Endodermal cell (in vitro differentiated cells): ENCODE results near the gene RNU1-3. TPM values are rescaled to one million over a fixed set of nuclear protein-coding genes. Genes with fewer than 3 reads are reported as not detected.
A peak's percentile ranks its signal among the peaks of the same experiment; 100 is the strongest.
"Not testable (repeated sequence)": the region's sequence is repeated elsewhere in the genome, so short reads cannot be mapped to it uniquely, and the experiment has no call there.

ENCODE experiments used
- DNase-seq: peaks from one replicate; pipeline ENCODE4 v3.0.0-alpha.2; 2017
- H3K27ac ChIP-seq: 2 replicates; pipeline ENCODE4 v1.5.1; 2013; ENCODE audit warnings: mild to moderate bottlenecking, low read depth, low read length, moderate library complexity
- H3K27me3 ChIP-seq: 2 replicates; pipeline ENCODE4 v1.6.1; 2013; ENCODE audit warnings: mild to moderate bottlenecking, low read length, moderate library complexity; ENCODE audit not compliant: insufficient read depth, control insufficient read depth, poor library complexity, severe bottlenecking
- H3K36me3 ChIP-seq: 2 replicates; pipeline ENCODE4 v1.7.0; 2013; ENCODE audit warnings: mild to moderate bottlenecking, low read length, moderate library complexity; ENCODE audit not compliant: control insufficient read depth, insufficient read depth
- H3K4me1 ChIP-seq: one replicate; pipeline ENCODE4 v1.7.0; 2013; ENCODE audit warnings: low read length; ENCODE audit not compliant: control insufficient read depth, insufficient read depth
- H3K4me3 ChIP-seq: 2 replicates; pipeline ENCODE4 v1.5.1; 2013; ENCODE audit warnings: mild to moderate bottlenecking, low read length, moderate library complexity
- H3K9ac ChIP-seq: 2 replicates; pipeline ENCODE4 v1.6.1; 2013; ENCODE audit warnings: mild to moderate bottlenecking, low read length, moderate library complexity; ENCODE audit not compliant: poor library complexity, severe bottlenecking; ENCODE audit errors: extremely low read depth
- H3K9me3 ChIP-seq: 2 replicates; pipeline ENCODE4 v1.6.1; 2013; ENCODE audit warnings: mild to moderate bottlenecking, low read length, moderate library complexity; ENCODE audit not compliant: control insufficient read depth
- H3K27ac Mint-ChIP-seq: 2 replicates; pipeline ENCODE4 v1.8.0; 2020; ENCODE audit warnings: mixed read lengths
- H3K27me3 Mint-ChIP-seq: 2 replicates; pipeline ENCODE4 v1.8.0; 2021; ENCODE audit warnings: mild to moderate bottlenecking, mixed read lengths; ENCODE audit not compliant: insufficient read depth
- H3K36me3 Mint-ChIP-seq: 2 replicates; pipeline ENCODE4 v1.8.0; 2020; ENCODE audit warnings: low read depth, mixed read lengths
- H3K4me1 Mint-ChIP-seq: 2 replicates; pipeline ENCODE4 v1.8.0; 2020; ENCODE audit warnings: mixed read lengths
- H3K4me3 Mint-ChIP-seq: 2 replicates; pipeline ENCODE4 v1.8.0; 2020; ENCODE audit warnings: mild to moderate bottlenecking, moderate library complexity, mixed read lengths
- H3K9me3 Mint-ChIP-seq: 2 replicates; pipeline ENCODE4 v1.8.0; 2020; ENCODE audit warnings: mild to moderate bottlenecking, mixed read lengths
- CTCF ChIP-seq: fragments of 200-600 bp; sonication (generic); conservative IDR thresholded peaks from 2 replicates; pipeline ENCODE4 v1.5.0; 2021; ENCODE audit warnings: antibody characterized with exemption, mild to moderate bottlenecking
- WGBS, 2 experiments: methylation state at CpG; one replicate each; pipeline versions ENCODE4 v1.1.5 to v1.1.7; 2013; ENCODE audit warnings: missing lambda C conversion rate in 2 of 2, mixed read lengths in 1 of 2; ENCODE audit not compliant: insufficient coverage in 1 of 2, insufficient read length in 1 of 2; 5-methylcytosine and 5-hydroxymethylcytosine counted together
- total RNA-seq, 2 donors: library from RNA; stranded (reverse); fragmentation: NEBNext Ultra II Directional in 1 of 2; extraction: Animal tissue kit (Norgen Biotek cat#: 25700) in 1 of 2; gene quantifications; 2 replicates in 1 of 2; 3 replicates in 1 of 2; pipeline ENCODE4 v1.2.1, GENCODE V29; 2021

The RNU1-3 gene
- total RNA-seq, 2 donors from 2014 or later: 2,483 to 3,611 TPM

GRCh38 chr1:16635959-16636358, 30.8 kb downstream of the RNU1-3 start:
- DNase-seq: peak; percentile 53
- not testable (repeated sequence) for H3K27me3 Mint-ChIP-seq, H3K4me3 Mint-ChIP-seq, H3K27ac ChIP-seq, H3K4me1 ChIP-seq, H3K27me3 ChIP-seq, H3K4me1 Mint-ChIP-seq, H3K9me3 ChIP-seq, H3K9me3 Mint-ChIP-seq, H3K4me3 ChIP-seq, H3K9ac ChIP-seq, H3K27ac Mint-ChIP-seq
- H3K36me3 ChIP-seq: peaks cover 33% of the 10 kb centered on the region
- WGBS, 2 experiments: 93 to 95% methylated on average over 4 to 5 of the region's 5 CpGs
- H3K36me3 Mint-ChIP-seq: peaks cover 37% of the 10 kb centered on the region

GRCh38 chr1:16633540-16634282, 33.0 kb downstream of the RNU1-3 start:
- not testable (repeated sequence) for H3K4me1 ChIP-seq, H3K4me3 ChIP-seq, H3K9ac ChIP-seq, H3K4me3 Mint-ChIP-seq, H3K27ac ChIP-seq, H3K4me1 Mint-ChIP-seq, H3K27me3 Mint-ChIP-seq, H3K27me3 ChIP-seq, H3K9me3 ChIP-seq, H3K9me3 Mint-ChIP-seq, H3K27ac Mint-ChIP-seq
- peaks cover 56% of the 10 kb centered on the region for H3K36me3 Mint-ChIP-seq
- peaks cover 38% of the 10 kb centered on the region for H3K36me3 ChIP-seq
- WGBS, 2 experiments: 93 to 96% methylated on average over 4 to 6 of the region's 6 CpGs
- DNase-seq: peak; percentile 47

- H3K27ac ChIP-seq, H3K4me3 ChIP-seq, H3K27me3 Mint-ChIP-seq, H3K4me1 ChIP-seq, H3K4me3 Mint-ChIP-seq, H3K27me3 ChIP-seq, H3K9me3 ChIP-seq, H3K4me1 Mint-ChIP-seq, H3K9ac ChIP-seq, H3K9me3 Mint-ChIP-seq: not testable (repeated sequence)
- WGBS, 2 experiments: 91 to 93% methylated on average over 9 to 14 of the region's 14 CpGs
- DNase-seq: peak; percentile 43
- peaks cover 70% of the 10 kb centered on the region for H3K36me3 Mint-ChIP-seq
- H3K36me3 ChIP-seq: peaks cover 43% of the 10 kb centered on the region
- H3K27ac Mint-ChIP-seq: peak overlapping the region; percentile 10
Measured at GRCh38 chr1:16632044-16632850, 34.5 kb downstream of the RNU1-3 start.

GRCh38 chr1:16631248-16632043, 35.3 kb downstream of the RNU1-3 start:
- no peak overlapping the region for H3K27ac Mint-ChIP-seq
- no peak overlapping the region for H3K4me3 Mint-ChIP-seq
- no peaks in the 10 kb centered on the region for H3K4me1 Mint-ChIP-seq
- no peaks in the 10 kb centered on the region for H3K27me3 Mint-ChIP-seq
- DNase-seq: peak; percentile 58
- peaks cover 74% of the 10 kb centered on the region for H3K36me3 Mint-ChIP-seq
- Histone ChIP-seq H3K36me3 (peaks cover 43% of the 10 kb centered on the region), H3K9me3 (no peaks in the 10 kb centered on the region), H3K27ac (no peak overlapping the region), H3K9ac (no peak overlapping the region), H3K4me1 (no peaks in the 10 kb centered on the region), H3K4me3 (no peak overlapping the region), H3K27me3 (no peaks in the 10 kb centered on the region)
- no peaks in the 10 kb centered on the region for H3K9me3 Mint-ChIP-seq
- WGBS, 2 experiments: 92 to 94% methylated on average over 20 of the region's 20 CpGs
- no peak for TF ChIP-seq CTCF
